HG03039 (cell line): Measurements from ENCODE around the gene IGIP.

Source experiments
- ATAC-seq: cut with Tn5 transposase; IDR thresholded peaks from one replicate; pipeline ENCODE4 v1.9.1; 2021; ENCODE audit warnings: mild to moderate bottlenecking, moderate library complexity; ENCODE audit not compliant: unreplicated experiment

IGIP gene

DNA sequence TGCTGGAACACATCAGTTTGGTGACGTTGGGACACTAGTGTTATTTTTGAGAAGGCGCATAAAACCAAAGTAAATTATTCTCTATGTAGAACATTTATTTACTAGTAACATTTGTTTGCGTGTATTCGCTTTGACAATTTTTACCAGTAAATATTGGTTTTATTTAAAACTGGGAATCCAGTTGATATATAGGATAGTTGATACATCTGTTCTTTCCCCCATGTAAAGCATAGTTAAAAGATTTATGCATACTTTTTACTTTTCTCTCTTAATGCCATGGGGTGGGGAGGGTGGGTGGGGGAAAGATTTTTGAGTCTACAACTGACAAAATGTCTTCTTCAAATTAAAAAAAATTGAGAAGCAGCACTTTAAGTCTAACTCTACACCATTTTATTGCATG is at the start of gene IGIP:
Gene IGIP, plus strand, starts transcription at position 301 of the 400 bp plus-strand sequence. CDS start 2,540 bp downstream, outside the sequence.
- ATAC-seq, result no peak

- ATAC-seq, result no peak
Measured at GRCh38 chr5:140076142-140076541, 49.6 kb upstream of the IGIP start.

DNA sequence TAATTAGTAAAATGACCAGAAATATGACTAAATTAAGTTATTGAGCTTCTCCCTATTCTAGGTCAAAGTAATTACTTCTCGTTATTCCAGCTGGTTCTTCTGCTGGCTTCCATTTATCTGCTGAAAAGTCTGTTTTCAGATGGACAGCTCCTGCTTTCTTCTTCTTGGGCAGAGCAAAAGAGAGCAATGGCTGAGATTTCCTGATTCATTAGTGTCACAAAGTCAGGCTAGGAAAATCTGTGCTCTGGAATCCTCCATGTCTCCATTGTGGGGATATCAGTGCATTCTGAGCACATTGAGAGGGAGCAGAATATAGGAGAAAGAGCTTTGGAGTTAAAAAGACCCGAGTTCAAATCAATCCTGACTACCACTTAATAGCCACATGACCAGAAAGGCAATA is 48.9 kb upstream of the IGIP start:
- no peak for ATAC-seq

DNA sequence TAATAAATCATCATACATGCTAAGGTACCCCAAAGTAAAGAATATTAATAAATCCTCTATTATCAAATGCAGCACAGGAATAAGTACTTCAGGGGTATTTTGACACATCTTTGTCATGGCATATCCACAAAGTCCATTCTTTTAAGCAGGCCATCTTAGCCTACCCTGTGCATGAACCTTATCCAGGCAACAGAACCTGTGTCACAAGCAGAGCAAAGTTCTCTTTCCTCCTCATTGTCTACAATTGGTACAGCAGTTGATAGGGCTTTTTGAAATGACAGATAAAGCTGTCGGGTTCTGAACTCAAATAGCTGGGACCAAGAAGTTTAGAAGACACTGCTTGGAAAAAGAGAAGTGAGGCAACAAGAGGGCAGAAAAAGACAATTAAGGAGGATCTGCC is 42.6 kb upstream of the IGIP start:
- no peak for ATAC-seq

- no peak for ATAC-seq
Measured at GRCh38 chr5:140083650-140084049, 42.1 kb upstream of the IGIP start.

- ATAC-seq, result no peak
Measured at GRCh38 chr5:140084541-140084940, 41.2 kb upstream of the IGIP start.

- no peak for ATAC-seq
Measured at GRCh38 chr5:140090251-140090650, 35.5 kb upstream of the IGIP start.

DNA sequence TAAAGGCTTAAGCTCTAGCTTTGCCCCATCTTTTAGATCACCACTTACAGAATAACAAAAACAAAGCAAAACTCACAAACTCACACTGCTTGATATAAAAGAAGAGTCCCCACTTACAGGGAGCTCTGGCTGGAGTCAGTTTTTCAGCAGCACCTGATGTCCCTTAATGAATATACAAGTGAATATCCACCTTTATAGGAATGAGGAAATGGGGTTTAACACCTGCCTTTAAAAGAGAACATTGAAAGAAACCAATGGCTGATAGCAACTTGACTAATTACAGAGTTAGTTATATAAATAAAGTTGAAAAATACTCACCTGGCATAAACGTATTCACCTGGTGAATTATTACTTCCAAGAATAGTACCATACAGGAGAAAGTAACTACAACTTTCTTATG is 32.6 kb upstream of the IGIP start:
- no peak for ATAC-seq

DNA sequence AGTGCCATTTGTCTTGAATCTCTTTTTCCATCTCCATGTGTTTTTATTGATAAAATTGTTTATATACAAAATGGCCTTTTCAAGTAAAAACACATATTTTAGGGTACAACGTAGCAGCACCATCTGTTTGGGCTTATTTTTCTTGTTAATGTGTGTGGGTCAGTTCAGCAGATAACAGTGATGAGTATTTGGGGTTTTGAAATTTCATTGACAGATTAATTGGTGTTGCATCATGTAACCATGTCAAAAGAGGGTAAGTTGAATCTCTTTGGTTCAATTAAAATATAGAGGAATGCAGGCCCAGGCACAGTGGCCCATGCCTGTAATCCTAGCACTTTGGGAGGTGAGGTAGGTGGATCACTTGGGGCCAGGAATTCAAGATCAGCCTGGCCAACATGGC is 31.9 kb upstream of the IGIP start:
- no peak for ATAC-seq

- no peak for ATAC-seq
Measured at GRCh38 chr5:140094889-140095288, 30.8 kb upstream of the IGIP start.

DNA sequence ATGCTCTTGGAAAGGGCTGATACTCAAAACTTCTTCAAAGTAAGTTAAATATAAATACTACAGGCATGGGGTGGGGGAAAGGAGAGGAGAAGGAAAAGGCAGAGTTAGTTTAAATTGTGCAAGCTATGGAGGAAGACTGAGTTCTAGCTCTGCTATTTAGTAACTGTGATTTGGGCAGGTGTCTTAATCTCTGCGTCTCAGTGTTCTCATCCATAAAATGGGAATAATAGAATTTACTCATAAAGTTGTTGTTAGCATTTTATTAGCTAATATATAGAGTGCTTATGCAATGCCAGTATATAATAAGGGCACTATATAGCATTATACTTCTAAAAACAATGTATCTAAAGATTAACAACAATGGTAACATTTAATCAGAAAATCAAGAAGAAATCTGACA is 24.6 kb upstream of the IGIP start:
- ATAC-seq, result no peak

DNA sequence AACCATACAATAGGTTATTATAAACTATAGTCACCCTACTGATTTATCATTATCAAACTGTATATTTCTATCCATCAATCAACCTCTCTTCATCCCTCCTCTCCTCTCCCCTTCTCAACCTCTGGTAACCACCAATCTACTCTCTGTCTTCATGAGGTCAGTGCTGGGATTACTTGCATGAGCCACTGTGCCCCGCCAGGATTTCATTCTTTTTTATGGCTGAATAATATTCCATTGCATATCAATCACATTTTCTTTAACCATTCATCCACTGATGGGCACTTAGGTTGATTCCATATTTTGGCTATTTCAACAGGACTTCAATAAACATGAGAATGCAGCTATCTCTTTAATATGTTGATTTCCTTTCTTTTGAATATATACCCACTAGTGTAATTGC is 22.6 kb upstream of the IGIP start:
- no peak for ATAC-seq

- no peak for ATAC-seq
Measured at GRCh38 chr5:140104100-140104499, 21.6 kb upstream of the IGIP start.

GRCh38 chr5:140106101-140106500 is 19.6 kb upstream of the IGIP start:
- no peak for ATAC-seq

DNA sequence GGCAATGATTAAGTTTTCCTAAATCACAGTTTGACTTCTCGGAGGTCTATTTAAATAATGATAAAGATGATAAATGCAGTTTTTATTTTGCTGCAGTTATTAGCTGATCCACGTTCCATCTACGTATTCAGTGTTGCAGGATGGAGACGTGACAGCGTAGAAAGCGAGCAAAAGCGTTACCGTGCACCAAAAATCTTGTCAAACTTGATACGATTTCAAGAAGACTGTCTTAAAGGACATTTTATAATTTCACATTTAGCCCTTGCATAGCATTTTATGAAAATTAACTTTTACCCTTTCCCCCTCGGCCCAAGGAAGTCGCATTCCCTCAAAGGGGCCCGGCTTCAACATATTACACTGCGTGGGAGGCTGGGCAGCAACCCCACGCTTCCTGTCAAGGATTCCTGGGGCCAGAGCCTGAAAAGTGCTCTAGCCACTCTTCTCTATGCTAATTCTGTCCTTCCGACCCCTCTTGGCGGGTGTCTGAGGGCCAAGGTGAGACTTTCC is 18.9 kb upstream of the IGIP start:
- ATAC-seq, result no peak

DNA sequence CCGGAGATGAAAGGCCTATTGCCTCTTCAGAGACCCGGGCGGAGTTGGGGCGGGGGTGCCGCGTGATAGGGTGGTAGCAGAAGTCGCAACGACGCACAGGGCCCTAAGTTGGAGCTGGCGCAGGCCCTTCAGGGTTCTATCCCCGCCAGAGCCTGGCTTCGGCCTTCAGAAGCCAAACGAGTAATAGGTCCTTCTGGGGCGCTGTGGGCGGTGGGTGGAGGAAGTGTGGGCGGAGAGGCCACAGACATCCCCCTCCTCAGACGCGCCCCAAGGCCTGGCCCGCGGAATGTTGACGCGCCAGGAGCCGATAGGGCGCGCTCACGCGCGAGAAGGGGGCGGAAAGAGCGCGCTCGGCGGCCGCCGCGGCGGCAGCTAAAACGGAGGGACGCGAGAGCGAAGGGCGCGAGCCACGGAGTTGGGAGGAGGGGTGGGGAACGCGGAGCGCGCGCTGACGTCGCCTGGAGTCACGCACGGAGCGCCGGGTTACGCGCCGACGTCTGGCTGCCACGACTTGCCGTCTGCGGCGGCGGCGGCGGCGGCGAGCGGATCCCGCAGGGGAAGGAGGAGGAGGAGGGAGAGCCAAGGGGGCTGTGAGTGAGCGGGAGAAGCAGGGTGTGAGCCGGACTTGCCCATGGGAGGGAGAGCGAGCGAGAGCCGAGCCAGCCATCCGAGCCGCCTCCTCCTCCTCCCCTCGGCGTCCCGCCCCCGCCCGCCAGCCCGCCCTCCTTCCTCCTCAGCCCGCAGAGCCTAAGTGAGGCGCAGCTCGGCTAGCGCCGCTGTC is 18.2 kb upstream of the IGIP start:
- ATAC-seq, result peak; percentile 88

- peak; percentile 56 for ATAC-seq
Measured at GRCh38 chr5:140108093-140109017, 17.4 kb upstream of the IGIP start.

GRCh38 chr5:140109018-140109758 is 16.5 kb upstream of the IGIP start:
- no peak for ATAC-seq

GRCh38 chr5:140109759-140110645 is 15.7 kb upstream of the IGIP start:
- ATAC-seq, result no peak

GRCh38 chr5:140110646-140110957 is 15.1 kb upstream of the IGIP start:
- no peak for ATAC-seq
